GM18511 (cell line): ENCODE data around the gene CTAGE6.
A peak's percentile ranks its signal among the peaks of the same experiment; 100 is the strongest.
"Not testable (repeated sequence)": the region's sequence is repeated elsewhere in the genome, so short reads cannot be mapped to it uniquely, and the experiment has no call there.

ENCODE experiments used
- ATAC-seq: cut with Tn5 transposase; IDR thresholded peaks from one replicate; pipeline ENCODE4 v1.9.1; 2021; ENCODE audit warnings: mild to moderate bottlenecking, moderate library complexity; ENCODE audit not compliant: unreplicated experiment

CTAGE6 gene

DNA sequence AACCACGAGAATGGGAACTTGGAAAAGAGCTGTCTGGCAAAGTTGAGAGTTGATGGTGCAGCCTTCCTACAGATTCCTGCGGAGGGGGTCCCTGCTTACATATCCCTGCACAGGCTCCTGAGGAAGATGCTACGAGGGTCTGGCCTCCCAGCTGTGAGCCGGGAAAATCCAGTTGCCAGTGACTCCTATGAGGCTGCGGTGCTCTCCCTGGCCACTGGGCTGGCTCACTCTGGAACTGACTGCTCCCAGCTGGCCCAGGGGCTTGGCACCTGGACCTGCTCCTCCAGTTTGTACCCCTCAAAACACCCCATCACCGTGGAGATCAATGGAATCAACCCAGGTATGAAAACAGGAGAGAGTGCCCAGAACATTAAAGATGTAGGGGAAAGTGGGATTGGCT, 37.2 kb downstream of the CTAGE6 start:
- ATAC-seq: not testable (repeated sequence)

GRCh38 chr7:143715543-143716193, 41.8 kb downstream of the CTAGE6 start:
- ATAC-seq: not testable (repeated sequence)

- ATAC-seq: peak; percentile 72
Observed at GRCh38 chr7:143714581-143715454, 42.7 kb downstream of the CTAGE6 start.

DNA sequence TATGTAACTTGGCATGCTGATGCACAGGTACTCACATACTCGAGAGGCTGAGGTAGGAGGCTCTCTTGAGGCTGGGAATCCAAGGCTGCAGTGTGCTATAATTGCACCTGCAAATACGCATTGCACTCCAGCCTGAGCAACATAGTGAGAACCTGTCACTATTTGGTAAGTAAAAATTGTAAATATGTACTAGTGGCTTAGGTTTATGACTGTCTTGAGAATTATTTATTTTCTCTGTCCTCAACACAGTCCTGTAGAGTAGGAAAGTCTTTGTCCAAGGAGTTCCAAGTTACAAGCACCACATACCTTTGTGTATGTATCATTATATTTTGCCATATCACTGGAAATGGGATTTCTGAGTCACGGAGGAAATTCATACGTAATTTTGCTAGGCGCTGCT, 45.1 kb downstream of the CTAGE6 start:
- not testable (repeated sequence) for ATAC-seq

- not testable (repeated sequence) for ATAC-seq
Observed at GRCh38 chr7:143711727-143712324, 45.7 kb downstream of the CTAGE6 start.

GRCh38 chr7:143709895-143710294, 47.6 kb downstream of the CTAGE6 start:
- not testable (repeated sequence) for ATAC-seq
